ENCODE results near the gene ADH6.

DNA sequence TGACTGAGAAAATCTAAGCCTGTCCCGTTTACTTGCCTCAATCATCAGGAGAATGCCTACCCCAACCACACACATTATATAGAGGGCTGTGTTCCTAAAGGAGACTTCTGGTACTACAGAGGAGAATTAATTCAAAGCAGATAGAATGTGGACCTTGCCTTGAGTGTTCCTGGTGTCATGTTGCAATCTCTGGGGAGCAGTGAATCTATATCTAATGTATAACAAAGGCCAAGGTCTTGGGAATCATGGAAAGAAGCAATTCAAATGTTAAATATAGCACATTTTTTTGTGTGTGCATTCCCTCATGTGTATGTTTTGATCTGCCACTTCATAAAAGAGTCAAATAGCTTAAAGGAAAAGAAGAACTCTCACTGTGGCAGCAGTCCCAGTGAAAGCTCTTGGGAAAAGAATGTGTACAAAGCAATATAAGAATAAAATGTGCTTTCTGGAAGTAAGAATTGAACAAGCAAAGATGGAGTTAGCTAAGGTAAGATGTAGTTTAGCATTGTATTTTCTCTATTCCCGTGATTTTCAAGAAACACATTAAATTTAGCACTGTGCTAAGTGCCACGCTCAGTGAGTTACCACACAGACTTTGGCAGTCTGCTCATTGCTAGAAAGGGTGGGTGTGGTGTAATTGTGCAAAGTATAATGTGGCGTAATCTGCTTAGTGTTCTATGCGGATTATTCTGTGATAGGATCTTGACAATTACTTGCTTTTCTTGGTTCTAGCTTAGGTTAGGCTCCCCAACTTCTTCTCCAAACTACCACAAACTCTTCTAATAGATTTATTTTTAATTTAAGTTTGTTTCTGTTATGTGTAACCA, 13.7 kb downstream of the ADH6 start:
- TF ChIP-seq, protein P1, sequence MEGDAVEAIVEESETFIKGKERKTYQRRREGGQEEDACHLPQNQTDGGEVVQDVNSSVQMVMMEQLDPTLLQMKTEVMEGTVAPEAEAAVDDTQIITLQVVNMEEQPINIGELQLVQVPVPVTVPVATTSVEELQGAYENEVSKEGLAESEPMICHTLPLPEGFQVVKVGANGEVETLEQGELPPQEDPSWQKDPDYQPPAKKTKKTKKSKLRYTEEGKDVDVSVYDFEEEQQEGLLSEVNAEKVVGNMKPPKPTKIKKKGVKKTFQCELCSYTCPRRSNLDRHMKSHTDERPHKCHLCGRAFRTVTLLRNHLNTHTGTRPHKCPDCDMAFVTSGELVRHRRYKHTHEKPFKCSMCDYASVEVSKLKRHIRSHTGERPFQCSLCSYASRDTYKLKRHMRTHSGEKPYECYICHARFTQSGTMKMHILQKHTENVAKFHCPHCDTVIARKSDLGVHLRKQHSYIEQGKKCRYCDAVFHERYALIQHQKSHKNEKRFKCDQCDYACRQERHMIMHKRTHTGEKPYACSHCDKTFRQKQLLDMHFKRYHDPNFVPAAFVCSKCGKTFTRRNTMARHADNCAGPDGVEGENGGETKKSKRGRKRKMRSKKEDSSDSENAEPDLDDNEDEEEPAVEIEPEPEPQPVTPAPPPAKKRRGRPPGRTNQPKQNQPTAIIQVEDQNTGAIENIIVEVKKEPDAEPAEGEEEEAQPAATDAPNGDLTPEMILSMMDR (IDR thresholded peaks at IDR 0.05; ENCODE audit: low read length) = no peak
- TF ChIP-seq EZH2 (optimal IDR thresholded peaks at IDR 0.05; ENCODE audit: low read depth, low read length) = no peak
